K562 (cell line): ENCODE data around the gene TFCP2. TPM values are rescaled to one million over a fixed set of nuclear protein-coding genes. Genes with fewer than 3 reads are reported as not detected.

Source experiments
- ATAC-seq: fragments of 200-7000 bp; cut with Tn5 transposase; 3 replicates; pipeline ENCODE4 v1.9.1; 2020; ENCODE audit warnings: moderate library complexity
- BruUV-seq: library from RNA; stranded (reverse); fragments of 400-500 nt; replicated peaks from 2 replicates; lab custom pipeline; 2021; lab: Mats Ljungman, UMichigan
- CTCF ChIA-PET: fragments of 300-600 bp; formaldehyde crosslinking; extraction: SDS; loops from one replicate; lab custom pipeline; 2021; ENCODE audit warnings: low intra/inter-chr PET ratio; lab: Yijun Ruan, JAX
- POLR2A ChIA-PET: fragments of 300-600, 350-650 bp; sonication (Branson Sonifier 250); formaldehyde crosslinking; extraction: SDS; loops from one replicate; lab custom pipeline; 2021; ENCODE audit warnings: antibody characterized with exemption, inconsistent platforms; lab: Yijun Ruan, JAX
- DNase-seq, 4 experiments: peaks; one replicate each; pipeline versions ENCODE4 v3.0.0 to v3.0.0-alpha.2; 2011 to 2018; ENCODE audit warnings: low spot score in 3 of 4, mixed read lengths in 3 of 4; ENCODE audit errors: extremely low read depth in 1 of 4
- FAIRE-seq: peaks from 2 replicates; lab custom pipeline; 2011; peaks lifted over from hg19 to GRCh38; lab: Jason Lieb, UNC
- H2AFZ ChIP-seq: 2 replicates; pipeline ENCODE4 v1.6.0; 2011; ENCODE audit warnings: low read depth, low read length, control low read depth, inconsistent platforms
- H3K27ac ChIP-seq: fragments of 200-600 bp; 3 replicates; pipeline ENCODE4 v1.8.0; 2011; ENCODE audit warnings: low read depth, mild to moderate bottlenecking, control low read depth, inconsistent platforms, low read length, moderate library complexity, mixed read lengths; ENCODE audit errors: extremely low read depth
- H3K27me3 ChIP-seq, 2 experiments: fragments of 300-600 bp in 1 of 2; 2 replicates in 1 of 2; 3 replicates in 1 of 2; pipeline versions ENCODE4 v1.6.0 to v1.8.0; 2011; ENCODE audit warnings: inconsistent platforms in 2 of 2, low read length in 2 of 2, mild to moderate bottlenecking in 1 of 2, mixed read lengths in 1 of 2, moderate library complexity in 1 of 2; ENCODE audit not compliant: control insufficient read depth in 2 of 2, insufficient read depth in 2 of 2
- H3K36me3 ChIP-seq: fragments of 300-600 bp; 3 replicates; pipeline ENCODE4 v1.8.0; 2011; ENCODE audit warnings: mild to moderate bottlenecking, low read length, inconsistent platforms; ENCODE audit not compliant: control insufficient read depth, insufficient read depth
- H3K4me1 ChIP-seq, 2 experiments: fragments of 200-600 bp in 1 of 2; replicated peaks in 1 of 2; 2 replicates in 1 of 2; 3 replicates in 1 of 2; pipeline versions ENCODE4 v1.5.1 to v1.8.0; 2011; ENCODE audit warnings: inconsistent platforms in 2 of 2, low read length in 2 of 2, mild to moderate bottlenecking in 1 of 2, mixed read lengths in 1 of 2, moderate library complexity in 1 of 2; ENCODE audit not compliant: control insufficient read depth in 2 of 2, insufficient read depth in 2 of 2
- H3K4me2 ChIP-seq: 2 replicates; pipeline ENCODE4 v1.6.1; 2011; ENCODE audit warnings: low read length, control low read depth, inconsistent platforms, mixed read lengths; ENCODE audit not compliant: insufficient read depth
- H3K4me3 ChIP-seq: fragments of 200-600 bp; sonication (generic), shearing (Covaris generic); 2 replicates; pipeline ENCODE4 v1.5.1; 2016; ENCODE audit warnings: control low read depth, inconsistent platforms
- H3K79me2 ChIP-seq: fragments of 200-600 bp; 3 replicates; pipeline ENCODE4 v1.8.0; 2011; ENCODE audit warnings: low read length, inconsistent platforms; ENCODE audit not compliant: control insufficient read depth, insufficient read depth
- H3K9ac ChIP-seq, 2 experiments: 2 replicates each; pipeline versions ENCODE4 v1.6.0 to v1.6.1; 2011; ENCODE audit warnings: low read depth in 2 of 2, low read length in 2 of 2, control low read depth in 1 of 2, inconsistent platforms in 1 of 2, mild to moderate bottlenecking in 1 of 2, mixed read lengths in 1 of 2; ENCODE audit not compliant: insufficient read depth in 1 of 2
- H3K9me1 ChIP-seq: one replicate; pipeline ENCODE4 v1.6.0; 2011; ENCODE audit warnings: inconsistent platforms, mild to moderate bottlenecking, low read length, moderate library complexity; ENCODE audit not compliant: control insufficient read depth, insufficient read depth
- H3K9me3 ChIP-seq: replicated peaks from 2 replicates; pipeline ENCODE4 v1.5.1; 2011; ENCODE audit warnings: low read depth, low read length, inconsistent platforms; ENCODE audit not compliant: control insufficient read depth, insufficient read depth
- H4K20me1 ChIP-seq: replicated peaks from 2 replicates; pipeline ENCODE4 v1.6.1; 2011; ENCODE audit warnings: low read length, inconsistent platforms, mixed read lengths; ENCODE audit not compliant: control insufficient read depth, insufficient read depth
- ATF7 ChIP-seq: fragments of 450-650 bp; IDR thresholded peaks from 2 replicates; pipeline ENCODE4 v1.7.1; 2014; ENCODE audit warnings: mild to moderate bottlenecking, moderate library complexity
- BCL6 ChIP-seq: fragments of 250-450 bp; sonication (Bioruptor Pico); IDR thresholded peaks from 2 replicates; pipeline ENCODE4 v1.4.0; 2020
- C11orf30 ChIP-seq: fragments of 450-650 bp; IDR thresholded peaks from 2 replicates; pipeline ENCODE4 v1.6.1; 2016; ENCODE audit warnings: low read depth, mild to moderate bottlenecking
- CBX3 ChIP-seq, 2 experiments: IDR thresholded peaks; 1 replicate in 1 of 2; 2 replicates in 1 of 2; pipeline ENCODE4 v1.6.1; 2012; ENCODE audit warnings: inconsistent platforms in 2 of 2, low read length in 2 of 2, borderline replicate concordance in 1 of 2, control low read depth in 1 of 2
- CTBP1 ChIP-seq: fragments of 450-650 bp; IDR thresholded peaks from 2 replicates; pipeline ENCODE4 v1.6.1; 2016; ENCODE audit warnings: borderline replicate concordance
- EGR1 ChIP-seq: fragments of 450-650 bp; conservative IDR thresholded peaks from 2 replicates; pipeline ENCODE4 v1.6.1; 2017; ENCODE audit warnings: mild to moderate bottlenecking
- ESRRA ChIP-seq: fragments of 450-650 bp; IDR thresholded peaks from 2 replicates; pipeline ENCODE4 v1.6.1; 2014; ENCODE audit warnings: low read depth, mild to moderate bottlenecking, moderate library complexity, borderline replicate concordance
- FOXP1 ChIP-seq: sonication (generic); formaldehyde crosslinking; IDR thresholded peaks from 2 replicates; pipeline ENCODE4 v1.8.0; 2022; ENCODE audit warnings: mild to moderate bottlenecking, missing genetic modification reagents
- HNRNPLL ChIP-seq: fragments of 200-400 bp; formaldehyde crosslinking; IDR thresholded peaks from 2 replicates; pipeline ENCODE4 v1.6.1; 2017; ENCODE audit warnings: low read length, low read depth, mild to moderate bottlenecking; ENCODE audit not compliant: poor library complexity, severe bottlenecking
- PTTG1 ChIP-seq: fragments of 450-650 bp; IDR thresholded peaks from 2 replicates; pipeline ENCODE4 v1.6.1; 2016; ENCODE audit warnings: low read depth, mild to moderate bottlenecking, missing genetic modification characterization, missing compliant biosample characterization
- RFX1 ChIP-seq: fragments of 450-650 bp; IDR thresholded peaks from 2 replicates; pipeline ENCODE4 v1.6.1; 2016; ENCODE audit warnings: mild to moderate bottlenecking, moderate library complexity
- SAFB ChIP-seq: fragments of 200-400 bp; formaldehyde crosslinking; IDR thresholded peaks from 2 replicates; pipeline ENCODE4 v1.6.1; 2017; ENCODE audit warnings: low read depth, low read length, borderline replicate concordance
- SRF ChIP-seq, 2 experiments: fragments of 250-450, 450-650 bp in 1 of 2; sonication (Bioruptor Pico) in 1 of 2; sonication (generic) in 1 of 2; formaldehyde crosslinking; IDR thresholded peaks; 2 replicates each; pipeline versions ENCODE4 v1.5.0 to v1.5.1; 2020 to 2022; ENCODE audit warnings: mild to moderate bottlenecking in 1 of 2, missing genetic modification reagents in 1 of 2
- TBP ChIP-seq: optimal IDR thresholded peaks from 2 replicates; pipeline ENCODE3; 2011; ENCODE audit warnings: low read depth, low read length, improper control_type of control experiment
- ZNF609 ChIP-seq: sonication (generic); formaldehyde crosslinking; IDR thresholded peaks from 2 replicates; pipeline ENCODE4 v1.8.1; 2023; ENCODE audit warnings: missing genetic modification reagents, mild to moderate bottlenecking, borderline replicate concordance
- WGBS: fragments of 100-300 bp; shearing (Covaris generic); methylation state at CpG from one replicate; pipeline ENCODE4 v1.1.6; 2016; ENCODE audit warnings: low coverage, mixed read lengths; ENCODE audit not compliant: insufficient coverage; ENCODE audit errors: missing lambda C conversion rate; 5-methylcytosine and 5-hydroxymethylcytosine counted together
- in situ Hi-C: fragments of 300-500 bp; cut with MboI; formaldehyde crosslinking; loops from 4 replicates; pipeline ENCODE4 v1.15.0; 2018; ENCODE audit warnings: inconsistent platforms, mixed read lengths
- intact Hi-C: fragments of 100-400 bp; cut with micrococcal nuclease; formaldehyde crosslinking; loops from 2 replicates; pipeline ENCODE4 v1.14.2; 2022
- polyA plus RNA-seq, 8 experiments: library from polyadenylated mRNA; depleted of rRNA in 4 of 8; stranded (reverse) in 5 of 8; unstranded in 3 of 8; fragments of >200 nt; fragmentation: Nextera tagmentation in 2 of 8; fragmentation: Illumina TruSeq in 1 of 8; extraction: Ambion mirVana in 2 of 8; extraction: Trizol in 1 of 8; gene quantifications; 2 replicates each; pipeline versions ENCODE4 v1.2.1 to v1.2.3, GENCODE V29; 2011 to 2014; ENCODE audit warnings: inconsistent platforms in 1 of 8, missing spikeins in 1 of 8
- total RNA-seq, 7 experiments: library from RNA; depleted of rRNA in 6 of 7; stranded (reverse); fragments of >200 nt in 6 of 7; fragmentation: Illumina TruSeq in 2 of 7; extraction: Trizol in 2 of 7; gene quantifications; 2 replicates each; pipeline versions ENCODE4 v1.2.1 to v1.2.3, GENCODE V29; 2011 to 2021; ENCODE audit warnings: low replicate concordance in 1 of 7
- TF ChIP-seq, protein P1 (sequence below): fragments of 450-650 bp; IDR thresholded peaks from 2 replicates; pipeline ENCODE4 v1.6.1; 2016

TFCP2 gene
- total and polyA plus RNA-seq, 9 of the 15 experiments (the other 6 are each of a cell fraction or from before 2014, with no cell fraction given) = 8.0 to 38.9 (median 19.3) TPM

- BruUV-seq = no TSS peak
- Histone ChIP-seq H3K4me3 (peak within 1 kb of the TSS; percentile 99), H3K9me1 (no peaks in the 10 kb centered on the region), H3K4me1 (peaks cover 14 to 17% of the 10 kb centered on the region in 2 experiments; a peak in 3 of 5 replicates), H3K36me3 (no peaks in the 10 kb centered on the region), H3K27me3 (no peaks in the 10 kb centered on the region; a peak in 1 of 5 replicates), H3K9ac (peak within 1 kb of the TSS; percentile 66 to 96), H3K9me3 (no peaks in the 10 kb centered on the region), H2AFZ (peak within 1 kb of the TSS; percentile 99), H3K79me2 (peaks cover 20% of the 10 kb centered on the region), H3K4me2 (peak within 1 kb of the TSS; percentile 94), H4K20me1 (no peaks in the 10 kb centered on the region), H3K27ac (peak within 1 kb of the TSS; percentile 82)
- in situ Hi-C loops (no loop called here), intact Hi-C loops (loop anchor here (1.0 to 2.0 kb wide), 2 partner anchors 34 to 133 kb away; partner anchors contain the start of gene LETMD1)
- ChIA-PET POLR2A (interaction anchor here (0.5 to 3.1 kb wide), 44 partner anchors 9 to 1709 kb away, joined by 3 to 25 read pairs (median 4); partner anchors contain the start of genes DAZAP2, POU6F1 and SLC11A2), CTCF (no interaction called here)
- ATAC-seq (peak; percentile 100), FAIRE-seq (peak; percentile 69), DNase-seq (peak; percentile 93 to 97 (median 95))
- WGBS = under 1% methylated on average over 46 of the region's 74 CpGs
- TF ChIP-seq RFX1 (no peak), CBX3 (IDR thresholded peaks at IDR 0.05; ENCODE audit: borderline replicate concordance in 1 of 2, low read length in 2 of 2) (peak in 1 of 2 experiments; percentile 70; a peak in 1 of 3 replicates), BCL6 (no peak), EGR1 (peak; percentile 78), HNRNPLL (peak; percentile 66), PTTG1 (tag) (no peak), ATF7 (peak; percentile 66; the same call in 1 of the 2 replicates), ZNF609 (CRISPR knock-in tag) (no peak), C11orf30 (no peak), TBP (peak; percentile 98), CTBP1 (peak; percentile 40; the same call in 1 of the 2 replicates), FOXP1 (CRISPR knock-in tag) (peak; percentile 83), ESRRA (no peak), SRF (CRISPR knock-in tag; IDR thresholded peaks at IDR 0.05) (no peak), SAFB (0 out of 2 replicates have a peak, but pooled peaks have one; percentile 16)
- TF ChIP-seq, protein P1, sequence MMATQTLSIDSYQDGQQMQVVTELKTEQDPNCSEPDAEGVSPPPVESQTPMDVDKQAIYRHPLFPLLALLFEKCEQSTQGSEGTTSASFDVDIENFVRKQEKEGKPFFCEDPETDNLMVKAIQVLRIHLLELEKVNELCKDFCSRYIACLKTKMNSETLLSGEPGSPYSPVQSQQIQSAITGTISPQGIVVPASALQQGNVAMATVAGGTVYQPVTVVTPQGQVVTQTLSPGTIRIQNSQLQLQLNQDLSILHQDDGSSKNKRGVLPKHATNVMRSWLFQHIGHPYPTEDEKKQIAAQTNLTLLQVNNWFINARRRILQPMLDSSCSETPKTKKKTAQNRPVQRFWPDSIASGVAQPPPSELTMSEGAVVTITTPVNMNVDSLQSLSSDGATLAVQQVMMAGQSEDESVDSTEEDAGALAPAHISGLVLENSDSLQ = no peak
These were observed 89.7 kb downstream of the TFCP2 start, which contains the start of gene CSRNP2 for GRCh38 chr12:51083126-51083833. CSRNP2 (minus strand) TSS chr12:51083596; CDS start chr12:51076561, 7,035 bp downstream.
